HG02571 (cell line): ENCODE results near the gene MCHR1.

Source experiments
- ATAC-seq: cut with Tn5 transposase; IDR thresholded peaks from one replicate; pipeline ENCODE4 v1.9.1; 2021; ENCODE audit warnings: mild to moderate bottlenecking, moderate library complexity; ENCODE audit not compliant: unreplicated experiment

MCHR1 gene

GRCh38 chr22:40723396-40723933, 44.2 kb downstream of the MCHR1 start:
- ATAC-seq, result no peak

GRCh38 chr22:40726514-40726913, 47.2 kb downstream of the MCHR1 start:
- ATAC-seq, result no peak

- ATAC-seq, result no peak
Measured at GRCh38 chr22:40727070-40727963, 48.0 kb downstream of the MCHR1 start.

GRCh38 chr22:40727964-40728615, 48.8 kb downstream of the MCHR1 start:
- no peak for ATAC-seq

- no peak for ATAC-seq
Measured at GRCh38 chr22:40728731-40729189, 49.5 kb downstream of the MCHR1 start.

GRCh38 chr22:40729284-40729683, 50.0 kb downstream of the MCHR1 start:
- no peak for ATAC-seq
